ENCODE results near the gene LAMC1.

DNA sequence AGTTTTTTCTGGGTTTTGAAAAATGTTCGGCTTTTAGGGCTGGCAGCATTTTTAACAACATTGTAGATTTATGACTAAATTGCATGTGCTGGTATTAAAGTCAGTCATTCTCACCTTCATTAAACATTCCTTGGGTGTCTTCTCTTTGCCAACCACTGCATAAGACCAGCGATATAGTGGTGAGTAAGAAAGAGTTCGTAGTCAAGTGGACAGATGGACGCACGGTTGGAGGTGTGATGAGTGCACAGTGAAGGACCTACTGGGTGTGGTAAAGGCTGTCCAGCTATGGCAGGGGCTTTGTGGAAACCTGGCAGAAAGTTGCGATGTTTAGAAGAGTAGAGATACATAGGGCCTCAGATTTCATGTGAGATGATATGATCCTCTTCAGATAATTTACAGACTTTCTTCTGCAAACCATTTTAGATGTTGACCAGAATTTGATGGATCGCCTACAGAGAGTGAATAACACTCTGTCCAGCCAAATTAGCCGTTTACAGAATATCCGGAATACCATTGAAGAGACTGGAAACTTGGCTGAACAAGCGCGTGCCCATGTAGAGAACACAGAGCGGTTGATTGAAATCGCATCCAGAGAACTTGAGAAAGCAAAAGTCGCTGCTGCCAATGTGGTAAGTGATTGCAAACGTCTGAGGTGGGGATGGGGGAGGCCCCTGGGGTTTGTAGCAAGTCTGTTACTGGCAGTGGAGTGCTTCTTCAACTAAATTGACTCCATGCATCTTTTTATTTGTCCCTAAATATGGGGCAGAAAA, 106.9 kb downstream of the LAMC1 start:
- TF ChIP-seq EZH2phosphoT487 (IDR thresholded peaks at IDR 0.05; ENCODE audit: low read depth, severe bottlenecking, unreplicated experiment), result no peak
- TF ChIP-seq, protein P1, sequence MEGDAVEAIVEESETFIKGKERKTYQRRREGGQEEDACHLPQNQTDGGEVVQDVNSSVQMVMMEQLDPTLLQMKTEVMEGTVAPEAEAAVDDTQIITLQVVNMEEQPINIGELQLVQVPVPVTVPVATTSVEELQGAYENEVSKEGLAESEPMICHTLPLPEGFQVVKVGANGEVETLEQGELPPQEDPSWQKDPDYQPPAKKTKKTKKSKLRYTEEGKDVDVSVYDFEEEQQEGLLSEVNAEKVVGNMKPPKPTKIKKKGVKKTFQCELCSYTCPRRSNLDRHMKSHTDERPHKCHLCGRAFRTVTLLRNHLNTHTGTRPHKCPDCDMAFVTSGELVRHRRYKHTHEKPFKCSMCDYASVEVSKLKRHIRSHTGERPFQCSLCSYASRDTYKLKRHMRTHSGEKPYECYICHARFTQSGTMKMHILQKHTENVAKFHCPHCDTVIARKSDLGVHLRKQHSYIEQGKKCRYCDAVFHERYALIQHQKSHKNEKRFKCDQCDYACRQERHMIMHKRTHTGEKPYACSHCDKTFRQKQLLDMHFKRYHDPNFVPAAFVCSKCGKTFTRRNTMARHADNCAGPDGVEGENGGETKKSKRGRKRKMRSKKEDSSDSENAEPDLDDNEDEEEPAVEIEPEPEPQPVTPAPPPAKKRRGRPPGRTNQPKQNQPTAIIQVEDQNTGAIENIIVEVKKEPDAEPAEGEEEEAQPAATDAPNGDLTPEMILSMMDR (IDR thresholded peaks at IDR 0.05; ENCODE audit: poor library complexity), result no peak

All from hepatocyte (in vitro differentiated cells).